ENCODE data around the gene ANXA11. TPM values are rescaled to one million over a fixed set of nuclear protein-coding genes. Genes with fewer than 3 reads are reported as not detected.
"Not testable (repeated sequence)": the region's sequence is repeated elsewhere in the genome, so short reads cannot be mapped to it uniquely, and the experiment has no call there.

The ANXA11 gene
- total and polyA plus RNA-seq, 2 donors (not counting 1 experiment from before 2014, with no cell fraction given): 88.3 to 177 TPM

DNA sequence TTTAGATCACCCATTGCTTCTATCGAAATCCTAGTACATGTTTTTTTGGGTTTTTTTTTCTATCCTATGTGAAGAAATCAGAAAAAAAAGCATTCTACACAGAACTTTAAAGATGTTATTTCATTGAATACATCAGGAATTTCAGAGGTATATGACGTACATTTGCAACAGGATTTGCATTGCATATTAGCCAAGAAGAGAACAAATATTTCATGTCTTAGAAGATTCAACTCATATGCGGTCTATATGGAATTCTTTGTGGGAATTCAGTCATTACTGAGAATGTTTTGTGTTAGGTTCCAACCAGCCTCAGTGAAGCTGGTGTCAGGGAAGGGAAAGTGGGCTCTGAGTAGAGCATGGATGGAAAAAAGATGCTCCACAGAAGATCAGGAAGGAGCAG is 39.0 kb upstream of the ANXA11 start:
- CTCF ChIA-PET; H3K36me3 ChIP-seq (replicated peaks in 1 of 2; ENCODE audit: control extremely low read depth in 1 of 2, control insufficient read depth in 1 of 2, extremely low read depth in 1 of 2, insufficient read depth in 2 of 2, low read length in 1 of 2); H2AFZ ChIP-seq (ENCODE audit: insufficient read depth, low read depth, low read length, poor library complexity, severe bottlenecking); H3K27me3 ChIP-seq (replicated peaks in 1 of 4; ENCODE audit: control extremely low read depth in 1 of 4, control insufficient read depth in 3 of 4, insufficient read depth in 4 of 4, low read length in 3 of 4); H4K20me1 ChIP-seq (ENCODE audit: control insufficient read depth, insufficient read depth, low read length, poor library complexity, severe bottlenecking); H3K9ac ChIP-seq (ENCODE audit: low read length); H3K79me2 ChIP-seq (ENCODE audit: control insufficient read depth, insufficient read depth, low read length); POLR2A ChIA-PET; H3K27ac Mint-ChIP-seq; DNase-seq; H3K9me3 ChIP-seq (ENCODE audit: control extremely low read depth in 1 of 3, control insufficient read depth in 2 of 3, insufficient read depth in 1 of 3, low read length in 2 of 3); intact Hi-C loops (cut with micrococcal nuclease); H3K4me3 ChIP-seq (ENCODE audit: control extremely low read depth in 1 of 5, extremely low read depth in 1 of 5, insufficient read depth in 1 of 5, low read depth in 2 of 5, low read length in 4 of 5); ATAC-seq (ENCODE audit: low read depth); H3K4me1 Mint-ChIP-seq; H3K27ac ChIP-seq (ENCODE audit: low read length in 2 of 2); H3K4me1 ChIP-seq (ENCODE audit: control insufficient read depth in 2 of 2, insufficient read depth in 2 of 2, low read length in 2 of 2); H3K4me3 Mint-ChIP-seq; H3K4me2 ChIP-seq (replicated peaks; ENCODE audit: low read depth, low read length, poor library complexity, severe bottlenecking); H3K9me3 Mint-ChIP-seq (ENCODE audit: insufficient read depth): not testable (repeated sequence)
- H3K27me3 Mint-ChIP-seq: peaks cover 11% of the 10 kb centered on the region
- WGBS (ENCODE audit: insufficient coverage): no CpG with 5 or more reads among the region's 3 CpGs

DNA sequence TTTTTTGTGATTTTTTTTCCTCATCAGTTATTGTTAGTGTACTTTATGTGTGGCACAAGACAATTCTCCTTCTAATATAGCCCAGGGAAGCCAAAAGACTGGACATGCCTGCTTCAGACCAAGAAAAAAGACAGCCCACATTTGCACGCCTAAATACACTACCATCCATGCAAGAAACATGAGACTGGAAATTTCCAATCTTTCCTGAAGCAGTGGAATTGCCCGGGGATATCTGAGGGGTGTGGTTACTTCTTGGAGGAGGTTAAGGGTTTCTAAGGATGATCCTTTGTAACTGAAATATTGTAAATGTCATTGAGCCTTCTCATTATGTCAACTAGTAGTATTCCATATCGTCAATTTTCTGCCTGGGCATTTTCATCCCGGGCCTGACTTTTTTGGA is 37.0 kb upstream of the ANXA11 start:
- H3K27ac ChIP-seq (ENCODE audit: low read length in 2 of 2); POLR2A ChIA-PET; H3K4me3 Mint-ChIP-seq; H3K4me1 ChIP-seq (ENCODE audit: control insufficient read depth in 2 of 2, insufficient read depth in 2 of 2, low read length in 2 of 2); H3K4me2 ChIP-seq (replicated peaks; ENCODE audit: low read depth, low read length, poor library complexity, severe bottlenecking); H2AFZ ChIP-seq (ENCODE audit: insufficient read depth, low read depth, low read length, poor library complexity, severe bottlenecking); H3K27ac Mint-ChIP-seq; H3K4me1 Mint-ChIP-seq; H3K9me3 ChIP-seq (ENCODE audit: control extremely low read depth in 1 of 3, control insufficient read depth in 2 of 3, insufficient read depth in 1 of 3, low read length in 2 of 3); H3K79me2 ChIP-seq (ENCODE audit: control insufficient read depth, insufficient read depth, low read length); intact Hi-C loops (cut with micrococcal nuclease); H3K27me3 ChIP-seq (replicated peaks in 1 of 4; ENCODE audit: control extremely low read depth in 1 of 4, control insufficient read depth in 3 of 4, insufficient read depth in 4 of 4, low read length in 3 of 4); DNase-seq; ATAC-seq (ENCODE audit: low read depth); H3K36me3 ChIP-seq (replicated peaks in 1 of 2; ENCODE audit: control extremely low read depth in 1 of 2, control insufficient read depth in 1 of 2, extremely low read depth in 1 of 2, insufficient read depth in 2 of 2, low read length in 1 of 2); H4K20me1 ChIP-seq (ENCODE audit: control insufficient read depth, insufficient read depth, low read length, poor library complexity, severe bottlenecking); H3K9me3 Mint-ChIP-seq (ENCODE audit: insufficient read depth); H3K9ac ChIP-seq (ENCODE audit: low read length); H3K4me3 ChIP-seq (ENCODE audit: control extremely low read depth in 1 of 5, extremely low read depth in 1 of 5, insufficient read depth in 1 of 5, low read depth in 2 of 5, low read length in 4 of 5); CTCF ChIA-PET: not testable (repeated sequence)
- H3K27me3 Mint-ChIP-seq: peaks cover 11% of the 10 kb centered on the region
- WGBS (ENCODE audit: insufficient coverage): no CpG with 5 or more reads among the region's 4 CpGs

DNA sequence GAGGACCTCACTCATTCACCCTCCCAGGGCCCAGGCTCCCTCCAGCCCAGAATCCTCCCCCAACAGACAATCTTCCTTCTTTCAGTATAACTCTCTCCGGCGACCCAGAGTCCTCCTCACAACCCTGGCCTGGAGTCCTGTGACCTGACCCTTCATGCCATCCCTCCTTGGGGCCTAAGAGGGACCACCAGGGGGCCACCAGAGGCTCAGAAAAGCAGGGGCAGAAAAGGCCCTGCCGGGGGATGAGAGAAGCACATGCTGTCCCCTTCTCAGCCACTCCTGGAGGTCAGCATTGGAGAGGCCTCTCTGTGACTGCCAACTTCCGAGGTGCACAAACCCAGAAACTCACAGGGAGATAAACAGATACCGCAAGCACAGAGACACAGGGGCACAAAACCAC is 31.1 kb upstream of the ANXA11 start:
- POLR2A ChIA-PET; H2AFZ ChIP-seq (ENCODE audit: insufficient read depth, low read depth, low read length, poor library complexity, severe bottlenecking); H3K9me3 Mint-ChIP-seq (ENCODE audit: insufficient read depth); H3K27me3 ChIP-seq (replicated peaks in 1 of 4; ENCODE audit: control extremely low read depth in 1 of 4, control insufficient read depth in 3 of 4, insufficient read depth in 4 of 4, low read length in 3 of 4); H3K4me2 ChIP-seq (replicated peaks; ENCODE audit: low read depth, low read length, poor library complexity, severe bottlenecking); DNase-seq; H3K4me3 Mint-ChIP-seq; H3K4me1 Mint-ChIP-seq; ATAC-seq (ENCODE audit: low read depth); H3K4me1 ChIP-seq (ENCODE audit: control insufficient read depth in 2 of 2, insufficient read depth in 2 of 2, low read length in 2 of 2); H3K27ac ChIP-seq (ENCODE audit: low read length in 2 of 2); CTCF ChIA-PET; H4K20me1 ChIP-seq (ENCODE audit: control insufficient read depth, insufficient read depth, low read length, poor library complexity, severe bottlenecking); H3K9ac ChIP-seq (ENCODE audit: low read length); H3K36me3 ChIP-seq (replicated peaks in 1 of 2; ENCODE audit: control extremely low read depth in 1 of 2, control insufficient read depth in 1 of 2, extremely low read depth in 1 of 2, insufficient read depth in 2 of 2, low read length in 1 of 2); intact Hi-C loops (cut with micrococcal nuclease); H3K9me3 ChIP-seq (ENCODE audit: control extremely low read depth in 1 of 3, control insufficient read depth in 2 of 3, insufficient read depth in 1 of 3, low read length in 2 of 3); H3K27ac Mint-ChIP-seq; H3K79me2 ChIP-seq (ENCODE audit: control insufficient read depth, insufficient read depth, low read length); H3K27me3 Mint-ChIP-seq; H3K4me3 ChIP-seq (ENCODE audit: control extremely low read depth in 1 of 5, extremely low read depth in 1 of 5, insufficient read depth in 1 of 5, low read depth in 2 of 5, low read length in 4 of 5): not testable (repeated sequence)
- WGBS (ENCODE audit: insufficient coverage): no CpG with 5 or more reads among the region's 5 CpGs

DNA sequence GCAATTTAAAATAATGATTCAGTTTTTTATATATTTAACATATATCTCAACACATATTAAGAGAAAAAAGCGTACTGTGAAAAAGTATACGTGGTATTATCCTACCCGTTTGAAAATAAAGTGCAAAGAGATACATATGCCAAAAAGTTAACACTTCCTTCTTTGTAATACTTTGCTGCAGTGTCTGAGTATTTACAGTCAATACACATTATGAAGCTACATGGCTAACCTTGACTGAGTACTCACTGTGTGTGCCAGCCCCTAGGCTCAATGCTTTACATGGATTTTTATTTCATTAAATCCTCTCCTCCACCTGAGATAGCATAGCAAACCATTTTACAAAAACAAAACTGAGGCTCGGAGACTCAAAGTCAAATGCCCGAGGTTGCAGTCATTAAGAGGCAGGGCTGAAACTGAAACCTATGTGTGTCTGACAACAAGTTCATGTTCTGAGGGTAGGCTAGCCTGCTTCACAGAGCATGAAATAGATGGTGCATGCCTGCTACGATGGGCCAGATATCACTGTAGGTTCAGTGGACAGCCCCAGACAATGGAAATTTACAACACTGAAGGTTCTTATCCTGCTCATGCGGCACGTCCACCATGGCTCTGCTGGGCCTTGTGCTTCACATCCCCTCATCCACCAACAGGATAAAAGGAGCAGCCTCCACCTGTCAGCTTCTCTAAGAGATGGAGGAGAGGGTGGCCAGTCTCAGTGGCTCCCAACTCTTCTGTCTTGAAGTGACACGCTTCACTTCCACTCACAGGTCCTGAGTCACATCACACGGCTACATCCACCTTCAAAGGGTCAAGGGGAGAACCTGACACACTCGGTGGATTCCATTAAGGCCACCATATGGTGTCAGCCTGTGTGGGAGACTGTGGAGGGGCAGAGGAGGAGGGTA is 29.2 kb upstream of the ANXA11 start:
- H3K4me3 ChIP-seq (ENCODE audit: control extremely low read depth in 1 of 5, extremely low read depth in 1 of 5, insufficient read depth in 1 of 5, low read depth in 2 of 5, low read length in 4 of 5); H3K27me3 Mint-ChIP-seq; H3K9me3 Mint-ChIP-seq (ENCODE audit: insufficient read depth); H3K36me3 ChIP-seq (replicated peaks in 1 of 2; ENCODE audit: control extremely low read depth in 1 of 2, control insufficient read depth in 1 of 2, extremely low read depth in 1 of 2, insufficient read depth in 2 of 2, low read length in 1 of 2); H3K27me3 ChIP-seq (replicated peaks in 1 of 4; ENCODE audit: control extremely low read depth in 1 of 4, control insufficient read depth in 3 of 4, insufficient read depth in 4 of 4, low read length in 3 of 4); H4K20me1 ChIP-seq (ENCODE audit: control insufficient read depth, insufficient read depth, low read length, poor library complexity, severe bottlenecking); H3K9ac ChIP-seq (ENCODE audit: low read length); H3K4me1 Mint-ChIP-seq; H3K79me2 ChIP-seq (ENCODE audit: control insufficient read depth, insufficient read depth, low read length); DNase-seq; H3K27ac ChIP-seq (ENCODE audit: low read length in 2 of 2); H3K4me2 ChIP-seq (replicated peaks; ENCODE audit: low read depth, low read length, poor library complexity, severe bottlenecking); H2AFZ ChIP-seq (ENCODE audit: insufficient read depth, low read depth, low read length, poor library complexity, severe bottlenecking); intact Hi-C loops (cut with micrococcal nuclease); CTCF ChIA-PET; POLR2A ChIA-PET; H3K9me3 ChIP-seq (ENCODE audit: control extremely low read depth in 1 of 3, control insufficient read depth in 2 of 3, insufficient read depth in 1 of 3, low read length in 2 of 3); H3K4me1 ChIP-seq (ENCODE audit: control insufficient read depth in 2 of 2, insufficient read depth in 2 of 2, low read length in 2 of 2): not testable (repeated sequence)
- H3K4me3 Mint-ChIP-seq: peak overlapping the region; percentile 59
- no CpG with 5 or more reads among the region's 11 CpGs for WGBS (ENCODE audit: insufficient coverage)
- ATAC-seq (ENCODE audit: low read depth): peak; percentile 76
- H3K27ac Mint-ChIP-seq: peak overlapping the region; percentile 41

All from B cell (primary cell).